NCI-H2107 (cell line): ENCODE data around the gene CARD19.
"Not testable (repeated sequence)": the region's sequence is repeated elsewhere in the genome, so short reads cannot be mapped to it uniquely, and the experiment has no call there.

Experiments used
- DNase-seq: peaks from one replicate; lab custom pipeline; 2025; lab: John Stamatoyannopoulos, UW

The CARD19 gene

GRCh38 chr9:93107151-93107824, 11.3 kb downstream of the CARD19 start:
- no peak for DNase-seq

DNA sequence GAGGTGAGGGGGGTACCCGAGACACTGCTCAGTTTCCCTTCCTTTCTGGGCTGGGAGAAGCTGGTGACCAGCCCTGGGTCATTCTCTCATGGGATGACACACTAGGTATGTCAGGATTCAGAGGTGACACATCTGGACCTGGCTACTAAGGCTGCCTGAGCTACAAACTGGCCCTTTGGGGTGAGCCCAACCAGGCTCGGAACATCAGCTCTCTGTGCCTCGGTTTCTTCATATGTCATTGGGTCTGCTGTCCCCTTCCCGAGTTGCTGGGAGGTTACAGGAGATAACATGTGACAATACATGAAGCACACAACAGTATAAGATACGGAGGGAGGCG, 11.8 kb downstream of the CARD19 start:
- no peak for DNase-seq

DNA sequence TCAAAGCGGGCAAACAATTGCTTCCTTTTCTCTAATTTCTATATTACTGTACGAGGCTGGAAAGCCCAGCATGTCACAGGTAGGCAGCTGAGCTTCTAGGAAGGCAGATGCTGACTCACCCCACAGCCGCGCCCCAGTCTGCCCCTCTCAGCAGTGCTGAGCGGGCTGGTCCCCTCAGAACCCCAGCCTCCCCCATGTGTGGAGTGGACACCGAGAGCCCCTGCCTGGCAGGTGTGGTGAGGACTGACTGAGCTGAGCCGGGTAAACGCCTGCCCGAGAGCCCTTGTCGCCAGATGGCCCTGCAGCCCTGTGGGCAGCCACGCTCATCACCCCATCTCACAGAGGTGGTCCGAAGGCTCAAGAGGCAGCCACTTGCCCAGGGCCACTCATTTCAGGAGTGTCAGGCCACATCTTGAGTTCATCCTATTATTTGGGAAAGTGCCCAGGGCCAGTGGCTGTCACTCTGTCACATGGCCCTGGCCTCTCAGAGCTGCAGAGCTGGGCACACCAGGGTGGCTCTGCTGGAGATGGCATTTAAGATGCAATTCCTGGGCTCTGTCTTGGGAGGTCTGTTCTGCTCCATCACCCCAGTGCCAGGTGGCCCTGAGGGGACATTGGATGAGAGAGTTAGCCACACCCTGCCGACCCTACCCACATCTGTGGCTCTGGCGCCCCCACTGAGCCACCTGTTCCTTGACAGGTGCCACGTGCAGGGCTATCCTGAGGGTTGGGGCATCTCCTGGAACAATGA, 12.4 kb downstream of the CARD19 start:
- no peak for DNase-seq

- DNase-seq = no peak
Measured at GRCh38 chr9:93110311-93110855, 14.4 kb downstream of the CARD19 start.

DNA sequence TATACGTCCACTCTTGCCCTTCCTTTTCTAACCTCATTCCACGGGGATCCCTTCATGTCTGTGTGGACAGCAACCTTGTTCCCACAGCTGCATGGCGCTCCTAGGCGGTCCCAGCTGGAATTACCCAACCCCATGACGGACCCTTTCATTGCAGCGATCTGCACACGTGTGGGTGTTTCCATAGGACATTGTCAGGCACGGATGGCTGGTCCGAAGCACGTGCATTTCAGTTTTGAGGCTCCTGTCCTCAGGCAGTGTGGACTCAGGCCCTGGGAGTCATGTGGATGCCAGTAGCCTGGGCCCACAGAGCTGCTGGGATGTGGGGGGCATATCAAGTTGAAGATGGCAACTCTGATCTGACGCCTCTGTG, 15.0 kb downstream of the CARD19 start:
- no peak for DNase-seq

DNA sequence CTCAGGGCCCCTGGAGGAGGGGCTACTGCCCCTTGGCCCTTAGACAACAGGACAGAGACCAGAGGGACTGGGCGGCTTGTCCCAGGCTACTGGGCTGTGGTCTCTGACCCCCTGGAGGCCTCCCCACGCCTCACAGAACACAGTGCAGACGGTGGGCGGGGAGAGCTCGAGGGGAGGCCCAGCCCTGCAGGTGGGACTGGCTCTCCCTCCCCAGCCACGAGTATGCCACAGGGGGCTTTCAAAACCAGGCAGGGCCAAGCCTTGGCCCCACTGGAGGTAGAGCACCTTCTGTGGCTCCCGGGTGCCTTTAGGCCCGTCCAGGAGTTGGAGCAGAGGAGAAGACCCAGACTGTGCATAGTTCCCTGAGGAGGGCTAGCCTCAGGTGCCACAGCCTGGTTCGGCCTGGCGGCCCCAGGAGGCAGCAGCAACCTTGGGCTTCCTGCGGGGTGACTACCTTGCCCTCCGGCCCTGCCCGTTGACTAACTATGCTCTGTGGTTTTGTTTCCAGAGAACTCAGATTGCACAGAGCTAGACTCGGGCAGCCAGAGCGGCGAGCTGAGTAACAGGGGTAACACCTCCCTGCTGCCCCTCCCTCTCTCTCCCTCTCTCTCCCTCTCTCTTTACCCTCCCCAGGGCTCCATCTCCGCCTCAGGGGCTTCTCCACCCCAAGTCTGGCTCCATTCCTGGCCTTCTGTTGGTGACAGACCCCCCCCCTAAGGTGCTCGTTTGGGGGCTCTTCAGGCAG, 15.5 kb downstream of the CARD19 start:
- no peak for DNase-seq

GRCh38 chr9:93112116-93112863, 16.3 kb downstream of the CARD19 start:
- no peak for DNase-seq

DNA sequence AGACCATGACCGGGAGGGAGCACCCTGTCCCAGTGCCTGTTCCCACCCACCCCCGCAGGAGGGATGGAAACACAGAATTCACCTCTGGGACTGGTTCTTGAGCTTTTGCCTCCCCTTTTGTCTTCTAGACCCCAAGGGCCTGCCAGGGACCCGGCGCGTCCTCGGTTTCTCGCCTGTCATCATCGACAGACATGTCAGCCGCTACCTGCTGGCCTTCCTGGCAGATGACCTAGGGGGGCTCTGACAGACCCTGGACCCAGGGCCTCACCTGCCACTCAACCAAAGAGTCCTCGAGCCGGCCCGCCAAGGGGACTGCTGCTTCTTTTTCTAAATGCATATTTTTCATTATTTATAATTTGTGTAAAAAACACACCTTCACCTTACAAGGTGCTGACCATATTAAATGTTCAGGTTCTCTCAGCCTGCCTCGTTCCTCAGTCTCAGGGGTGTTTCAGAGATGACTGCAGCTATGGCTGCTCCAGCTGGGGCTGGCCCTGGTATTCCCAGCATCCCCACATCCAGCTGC, 16.9 kb downstream of the CARD19 start:
- no peak for DNase-seq

- no peak for DNase-seq
Measured at GRCh38 chr9:93114169-93114983, 18.4 kb downstream of the CARD19 start.

DNA sequence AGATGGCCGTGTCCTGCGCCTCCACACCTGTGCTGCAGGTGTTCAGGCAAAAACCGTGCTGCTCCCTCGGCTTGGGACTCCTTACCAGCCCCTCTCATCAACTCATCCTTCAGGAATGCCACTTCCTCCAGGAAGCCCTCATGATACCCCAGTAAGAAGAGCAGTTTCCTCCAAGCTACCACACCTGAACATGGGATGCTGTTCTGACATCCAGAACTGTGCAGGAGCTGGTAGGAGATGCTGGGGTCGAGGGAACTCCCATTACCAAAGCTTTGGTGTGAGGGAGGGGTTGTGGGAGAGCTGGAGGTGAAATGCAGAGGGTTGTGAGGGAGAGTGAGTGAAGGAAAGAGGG, 18.9 kb downstream of the CARD19 start:
- no peak for DNase-seq

DNA sequence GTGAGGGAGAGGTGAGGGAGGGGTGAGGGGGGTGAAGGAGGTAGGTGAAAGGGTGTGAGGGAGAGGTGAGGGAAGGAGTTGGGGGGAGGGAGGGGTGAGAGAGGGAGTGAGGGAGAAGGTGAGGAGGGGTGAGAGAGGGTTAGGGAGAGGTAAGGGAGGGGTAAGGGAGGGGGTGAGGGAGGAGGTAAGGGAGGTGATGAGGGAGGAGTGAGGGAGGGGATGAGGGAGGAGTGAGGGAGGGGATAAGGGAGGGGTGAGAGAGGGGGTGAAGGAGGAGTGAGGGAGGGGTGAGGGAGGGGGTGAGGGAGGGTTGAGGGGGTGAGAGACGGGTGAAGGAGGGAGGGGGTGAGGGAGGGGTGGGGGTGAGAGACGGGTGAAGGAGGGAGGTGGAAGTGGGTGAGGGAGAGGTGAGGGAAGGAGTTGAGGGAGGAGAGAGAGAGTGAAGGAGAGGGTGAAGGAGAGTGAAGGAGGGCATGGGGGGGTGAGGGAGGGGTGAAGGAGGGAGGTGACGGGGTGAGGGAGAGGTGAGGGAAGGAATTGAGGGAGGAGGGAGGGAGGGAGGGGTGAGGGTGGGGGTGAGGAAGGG, 19.6 kb downstream of the CARD19 start:
- no peak for DNase-seq

DNA sequence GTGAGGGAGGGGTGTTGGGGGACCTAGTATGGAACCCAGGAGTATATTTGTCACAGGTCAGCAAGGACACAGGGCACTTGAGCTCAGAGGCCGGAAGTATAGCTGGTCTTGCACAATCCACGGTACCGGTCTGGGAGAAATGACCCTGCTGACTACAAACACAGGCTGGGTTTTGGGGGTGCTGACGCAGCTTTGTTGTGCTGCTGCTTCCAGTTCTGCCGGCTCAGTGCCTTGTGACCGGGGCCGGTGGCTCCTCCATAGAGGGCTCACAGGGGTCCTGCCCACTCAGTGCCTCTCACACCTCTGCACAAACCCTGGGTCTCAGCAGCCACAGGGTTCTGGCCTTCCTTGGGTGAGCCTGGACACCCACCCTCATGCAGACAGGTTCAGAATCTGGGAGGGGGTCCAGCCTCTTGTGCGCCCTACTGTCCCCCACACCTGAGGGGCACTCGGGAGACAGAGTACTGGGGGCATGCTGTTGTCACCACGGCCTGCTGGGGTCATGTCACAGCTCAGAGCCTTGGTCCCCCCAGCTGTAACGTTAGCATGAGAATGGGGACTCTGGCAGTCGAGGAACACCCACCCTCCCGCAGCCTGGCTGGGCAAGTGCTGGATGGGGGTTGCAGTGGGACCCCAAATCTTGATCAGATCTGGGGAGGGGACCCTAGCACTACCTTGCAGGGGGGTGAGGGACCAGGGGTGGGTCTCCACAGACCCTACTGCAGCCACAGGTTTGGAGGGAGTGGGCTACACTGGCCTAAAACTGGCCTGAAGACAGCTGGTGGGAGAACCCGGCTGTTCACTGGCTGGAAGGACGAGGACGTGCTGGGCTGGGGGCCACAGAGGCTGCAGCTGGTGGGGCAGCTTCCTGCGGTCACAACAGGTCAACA, 20.3 kb downstream of the CARD19 start:
- DNase-seq = no peak

DNA sequence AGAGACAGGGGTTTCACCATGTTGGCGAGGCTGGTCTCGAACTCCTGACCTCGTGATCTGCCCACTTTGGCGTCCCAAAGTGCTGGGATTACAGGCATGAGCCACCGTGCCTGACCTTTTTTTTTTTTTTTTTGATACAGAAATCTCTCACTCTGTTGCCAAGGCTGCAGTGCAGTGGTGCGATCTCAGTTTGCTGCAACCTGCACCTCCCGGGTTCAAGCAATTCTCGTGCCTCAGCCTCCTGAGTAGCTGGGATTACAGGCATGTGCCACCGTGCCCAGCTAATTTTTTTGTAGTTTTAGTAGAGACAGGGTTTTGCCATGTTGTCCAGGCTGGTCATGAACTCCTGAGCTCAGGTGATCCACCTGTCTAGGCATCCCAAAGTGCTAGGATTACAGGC, 21.5 kb downstream of the CARD19 start:
- not testable (repeated sequence) for DNase-seq

DNA sequence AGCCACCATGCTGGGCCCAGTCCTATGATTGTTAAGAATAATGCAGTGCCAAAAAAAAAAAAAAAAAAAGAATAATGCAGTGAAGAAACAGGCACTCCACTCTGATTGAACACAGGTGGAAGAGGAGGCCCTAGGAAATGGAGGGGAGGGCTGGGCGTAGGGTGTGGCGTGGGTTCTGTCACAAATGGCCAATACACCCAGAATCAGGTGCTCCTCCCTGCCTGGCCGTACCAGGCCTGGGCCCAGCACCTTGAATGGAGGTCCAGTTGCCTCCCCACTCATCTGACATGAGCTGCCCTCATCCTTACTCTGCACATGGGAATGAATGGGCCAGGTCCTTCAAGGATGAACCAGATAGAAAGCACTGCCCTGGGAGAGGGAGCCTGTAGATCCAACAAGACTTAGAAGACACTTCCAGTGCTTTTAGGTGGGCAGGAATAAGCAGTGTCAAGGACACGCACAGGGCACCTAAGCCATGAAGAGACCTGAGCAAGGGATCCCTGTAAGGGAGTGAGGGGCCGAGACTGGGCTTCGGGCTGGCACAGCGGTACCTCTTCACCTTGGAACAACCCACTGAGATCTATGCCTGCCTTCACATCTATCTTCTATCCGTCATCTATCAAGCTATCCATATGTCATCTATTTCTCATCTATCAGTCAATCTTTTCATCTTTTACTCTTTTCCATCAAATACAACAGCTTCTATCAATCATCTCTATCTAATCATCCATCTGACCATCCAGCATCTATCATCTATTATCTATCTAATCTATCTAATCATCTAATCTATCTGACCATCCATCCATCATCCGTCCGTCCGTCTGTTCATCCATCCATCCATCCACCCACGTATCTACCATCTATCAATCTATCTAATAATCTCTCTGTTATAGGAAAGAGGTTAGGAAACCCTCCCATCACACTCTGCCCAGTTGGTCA, 22.2 kb downstream of the CARD19 start:
- DNase-seq = no peak

DNA sequence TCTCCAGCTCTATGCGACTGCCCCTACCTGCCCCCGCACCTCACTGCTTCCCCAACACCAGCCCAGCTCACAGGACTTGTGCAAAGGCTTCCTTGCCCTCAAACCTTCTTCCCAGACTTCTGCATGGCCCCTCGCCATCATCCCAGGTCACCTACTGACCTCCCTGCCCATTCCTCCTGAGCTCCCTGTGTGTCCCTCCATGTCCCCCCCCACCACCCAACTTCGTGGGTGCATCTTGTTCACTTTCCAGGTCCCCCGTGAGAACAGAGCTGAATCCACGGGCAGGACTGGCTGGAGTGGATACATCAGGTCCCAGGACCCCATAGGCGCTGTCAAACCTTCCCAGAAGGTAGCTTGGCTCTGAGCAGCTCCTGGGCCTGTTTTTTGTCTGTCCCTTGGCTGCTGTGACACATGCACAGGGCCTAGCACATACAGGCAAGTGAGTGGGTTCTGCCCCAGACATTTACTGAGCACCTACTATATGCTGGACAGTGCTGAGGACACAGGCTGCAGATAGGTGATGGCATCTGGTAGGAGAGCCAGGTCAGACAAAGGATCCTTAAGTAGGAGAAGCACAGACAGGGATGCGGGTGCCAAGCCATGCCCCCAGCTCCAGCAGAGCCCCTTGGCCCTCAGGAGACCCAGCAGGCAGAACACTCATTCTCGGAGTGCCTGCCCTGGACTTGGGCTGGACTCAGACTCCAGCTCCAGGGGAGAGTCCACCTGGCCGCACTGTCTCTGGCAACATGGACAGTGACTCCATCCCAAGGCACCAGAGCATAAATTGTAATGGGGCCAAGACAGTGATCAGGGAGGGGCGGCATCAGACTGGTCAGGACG, 23.1 kb downstream of the CARD19 start:
- no peak for DNase-seq

DNA sequence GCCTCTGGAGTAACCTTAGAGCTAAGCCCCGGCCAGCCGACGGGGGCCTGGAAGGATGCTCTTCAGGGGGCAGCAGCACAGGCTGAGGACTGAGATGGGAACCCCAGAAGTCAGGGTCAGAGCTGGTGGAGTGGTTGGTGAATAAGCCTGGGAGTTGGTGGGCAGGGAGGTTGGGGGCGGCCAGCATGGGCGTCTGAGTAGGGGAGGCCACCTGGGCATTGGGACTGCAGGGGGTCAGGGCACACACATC, 23.6 kb downstream of the CARD19 start:
- no peak for DNase-seq

DNA sequence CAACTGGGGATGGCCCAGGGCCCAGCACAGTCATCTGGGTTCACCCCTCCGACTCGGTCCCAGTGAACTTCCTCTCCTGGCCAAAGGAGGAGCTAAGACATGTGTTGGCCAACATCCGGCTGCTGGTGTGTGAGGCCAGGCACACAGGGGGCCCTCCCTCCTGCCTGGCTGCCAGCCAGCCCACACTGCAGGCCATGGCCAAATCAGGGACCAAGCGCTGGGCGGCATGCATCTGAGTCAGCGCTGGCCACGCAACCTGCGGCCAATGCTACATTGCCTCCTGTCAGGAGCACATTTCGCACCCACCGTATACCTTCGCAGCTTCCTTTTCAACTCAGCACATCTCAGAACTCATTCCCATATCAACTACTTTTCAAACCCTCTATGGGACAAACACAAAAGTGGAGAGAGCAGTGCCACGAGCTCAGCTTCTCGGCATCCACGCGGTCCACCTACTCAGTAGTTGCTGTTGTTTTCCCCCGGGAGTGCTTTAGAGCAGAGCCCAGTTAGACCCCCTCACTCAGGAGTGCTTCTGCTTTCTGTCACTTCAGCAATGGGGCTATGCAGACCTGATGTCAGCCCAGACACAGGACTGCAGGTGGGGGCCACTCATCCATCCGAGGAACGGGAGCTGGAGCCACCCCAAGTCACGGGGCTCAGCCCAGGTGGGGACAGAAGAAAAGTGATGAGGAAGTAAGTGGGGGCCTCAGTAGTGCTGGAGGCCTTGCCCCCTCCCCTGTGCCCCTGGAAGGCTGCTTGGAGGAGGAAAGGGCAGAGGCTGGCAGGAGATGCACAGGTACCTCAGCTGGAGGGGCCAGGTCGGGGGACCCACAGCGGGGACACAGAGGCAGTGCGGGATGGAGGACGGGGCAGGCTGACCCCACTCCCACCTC, 24.2 kb downstream of the CARD19 start:
- no peak for DNase-seq
